Trophoblast cell (in vitro differentiated cells and primary cell): ENCODE results near the gene MAZ.

ENCODE experiments used
- DNase-seq, 2 donors: peaks; one replicate each; pipeline ENCODE4 v3.0.0-alpha.2; 2016
- H2AFZ ChIP-seq: 2 replicates; pipeline ENCODE4 v1.6.1; 2013; ENCODE audit warnings: low read length, moderate library complexity, mild to moderate bottlenecking; ENCODE audit not compliant: insufficient read depth, poor library complexity
- H2AK5ac ChIP-seq: 2 replicates; pipeline ENCODE4 v1.6.1; 2013; ENCODE audit warnings: mild to moderate bottlenecking, low read length
- H2BK120ac ChIP-seq: 2 replicates; pipeline ENCODE4 v1.6.1; 2013; ENCODE audit warnings: low read length, mild to moderate bottlenecking, moderate library complexity; ENCODE audit not compliant: insufficient read depth, poor library complexity
- H2BK12ac ChIP-seq: 2 replicates; pipeline ENCODE4 v1.6.1; 2013; ENCODE audit warnings: mild to moderate bottlenecking, low read length, moderate library complexity
- H2BK5ac ChIP-seq: 2 replicates; pipeline ENCODE4 v1.6.1; 2013; ENCODE audit warnings: low read length, low read depth, moderate library complexity, mild to moderate bottlenecking; ENCODE audit not compliant: poor library complexity
- H3K14ac ChIP-seq: 2 replicates; pipeline ENCODE4 v1.6.1; 2013; ENCODE audit warnings: mild to moderate bottlenecking, low read length
- H3K18ac ChIP-seq: 2 replicates; pipeline ENCODE4 v1.6.1; 2013; ENCODE audit warnings: mild to moderate bottlenecking, low read length
- H3K23ac ChIP-seq: 2 replicates; pipeline ENCODE4 v1.6.1; 2013; ENCODE audit warnings: low read length
- H3K27ac ChIP-seq: 2 replicates; pipeline ENCODE4 v1.5.1; 2013; ENCODE audit warnings: low read depth, mild to moderate bottlenecking, inconsistent platforms, low read length, moderate library complexity
- H3K27me3 ChIP-seq: 2 replicates; pipeline ENCODE4 v1.6.1; 2013; ENCODE audit warnings: inconsistent platforms, mild to moderate bottlenecking, low read length, moderate library complexity; ENCODE audit not compliant: insufficient read depth
- H3K36me3 ChIP-seq, 2 experiments: 1 replicate in 1 of 2; 2 replicates in 1 of 2; pipeline ENCODE4 v1.6.1; 2013; ENCODE audit warnings: low read length in 2 of 2, mild to moderate bottlenecking in 2 of 2, moderate library complexity in 1 of 2; ENCODE audit not compliant: insufficient read depth in 2 of 2, control insufficient read depth in 1 of 2
- H3K4ac ChIP-seq: 2 replicates; pipeline ENCODE4 v1.6.1; 2013; ENCODE audit warnings: low read depth, mild to moderate bottlenecking, low read length, moderate library complexity
- H3K4me1 ChIP-seq, 2 experiments: 1 replicate in 1 of 2; 2 replicates in 1 of 2; pipeline ENCODE4 v1.6.1; 2013; ENCODE audit warnings: low read length in 2 of 2, mild to moderate bottlenecking in 2 of 2, moderate library complexity in 1 of 2; ENCODE audit not compliant: insufficient read depth in 2 of 2, control insufficient read depth in 1 of 2
- H3K4me2 ChIP-seq: 2 replicates; pipeline ENCODE4 v1.6.1; 2013; ENCODE audit warnings: inconsistent platforms, mild to moderate bottlenecking, low read length, moderate library complexity
- H3K4me3 ChIP-seq: 2 replicates; pipeline ENCODE4 v1.5.1; 2013; ENCODE audit warnings: mild to moderate bottlenecking, low read depth, low read length, inconsistent platforms
- H3K79me1 ChIP-seq: one replicate; pipeline ENCODE4 v1.6.1; 2013; ENCODE audit warnings: low read length
- H3K79me2 ChIP-seq: 2 replicates; pipeline ENCODE4 v1.6.1; 2013; ENCODE audit warnings: low read length, mild to moderate bottlenecking; ENCODE audit not compliant: control insufficient read depth, insufficient read depth, poor library complexity
- H3K9ac ChIP-seq: 2 replicates; pipeline ENCODE4 v1.6.1; 2013; ENCODE audit warnings: mild to moderate bottlenecking, low read length
- H3K9me3 ChIP-seq: 2 replicates; pipeline ENCODE4 v1.6.1; 2013; ENCODE audit warnings: low read depth, mild to moderate bottlenecking, control low read depth, inconsistent platforms, low read length; ENCODE audit not compliant: insufficient read depth
- H4K12ac ChIP-seq: 2 replicates; pipeline ENCODE4 v1.6.1; 2013; ENCODE audit warnings: low read depth, mild to moderate bottlenecking, low read length, moderate library complexity
- H4K8ac ChIP-seq: 2 replicates; pipeline ENCODE4 v1.6.1; 2013; ENCODE audit warnings: low read depth, mild to moderate bottlenecking, low read length, moderate library complexity
- H4K91ac ChIP-seq: one replicate; pipeline ENCODE4 v1.6.1; 2013; ENCODE audit warnings: low read depth, mild to moderate bottlenecking, low read length, moderate library complexity
- WGBS: extraction: QIAGEN DNeasy Blood & Tissue Kit; methylation state at CpG from one replicate; pipeline ENCODE4 v1.1.7; 2013; ENCODE audit warnings: missing lambda C conversion rate; ENCODE audit not compliant: insufficient read length, insufficient coverage; ENCODE audit errors: extremely low coverage; 5-methylcytosine and 5-hydroxymethylcytosine counted together

Gene MAZ

DNA sequence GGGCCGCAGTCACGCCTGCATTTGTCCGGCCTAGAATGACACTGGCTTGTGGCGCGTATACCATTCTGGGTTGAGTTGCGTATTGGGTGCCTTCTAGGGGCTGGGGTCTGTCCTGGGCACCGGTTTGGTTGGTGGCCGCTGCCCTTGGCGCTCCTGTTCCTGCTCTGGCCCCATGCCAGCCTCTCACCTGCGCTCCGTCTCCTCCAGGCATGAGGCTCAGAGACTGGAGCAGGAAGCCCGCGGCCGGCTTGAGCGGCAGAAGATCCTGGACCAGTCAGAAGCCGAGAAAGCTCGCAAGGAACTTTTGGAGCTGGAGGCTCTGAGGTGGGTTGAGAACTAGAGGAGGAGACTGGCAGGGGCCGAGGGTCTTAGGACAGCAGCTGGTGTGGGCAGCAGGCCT is 39.3 kb downstream of the MAZ start:
- Histone ChIP-seq H2BK5ac (no peak overlapping the region), H3K23ac (no peak overlapping the region), H3K27ac (no peak overlapping the region), H3K9ac (no peak overlapping the region), H3K27me3 (no peaks in the 10 kb centered on the region), H4K8ac (no peak overlapping the region), H3K79me2 (no peaks in the 10 kb centered on the region), H2AFZ (no peak overlapping the region), H2BK120ac (no peak overlapping the region), H3K14ac (no peak overlapping the region), H2AK5ac (no peak overlapping the region), H3K18ac (no peak overlapping the region), H4K91ac (no peak overlapping the region), H3K79me1 (no peaks in the 10 kb centered on the region), H2BK12ac (no peak overlapping the region), H3K4me1 (peaks cover 6 to 7% of the 10 kb centered on the region in 2 experiments), H4K12ac (no peak overlapping the region), H3K36me3 (peaks cover 2% of the 10 kb centered on the region in 2 experiments), H3K9me3 (peaks cover 1% of the 10 kb centered on the region), H3K4ac (no peak overlapping the region), H3K4me3 (no peak overlapping the region), H3K4me2 (no peak overlapping the region)
- no peak for DNase-seq
- no CpG with 5 or more reads among the region's 18 CpGs for WGBS

DNA sequence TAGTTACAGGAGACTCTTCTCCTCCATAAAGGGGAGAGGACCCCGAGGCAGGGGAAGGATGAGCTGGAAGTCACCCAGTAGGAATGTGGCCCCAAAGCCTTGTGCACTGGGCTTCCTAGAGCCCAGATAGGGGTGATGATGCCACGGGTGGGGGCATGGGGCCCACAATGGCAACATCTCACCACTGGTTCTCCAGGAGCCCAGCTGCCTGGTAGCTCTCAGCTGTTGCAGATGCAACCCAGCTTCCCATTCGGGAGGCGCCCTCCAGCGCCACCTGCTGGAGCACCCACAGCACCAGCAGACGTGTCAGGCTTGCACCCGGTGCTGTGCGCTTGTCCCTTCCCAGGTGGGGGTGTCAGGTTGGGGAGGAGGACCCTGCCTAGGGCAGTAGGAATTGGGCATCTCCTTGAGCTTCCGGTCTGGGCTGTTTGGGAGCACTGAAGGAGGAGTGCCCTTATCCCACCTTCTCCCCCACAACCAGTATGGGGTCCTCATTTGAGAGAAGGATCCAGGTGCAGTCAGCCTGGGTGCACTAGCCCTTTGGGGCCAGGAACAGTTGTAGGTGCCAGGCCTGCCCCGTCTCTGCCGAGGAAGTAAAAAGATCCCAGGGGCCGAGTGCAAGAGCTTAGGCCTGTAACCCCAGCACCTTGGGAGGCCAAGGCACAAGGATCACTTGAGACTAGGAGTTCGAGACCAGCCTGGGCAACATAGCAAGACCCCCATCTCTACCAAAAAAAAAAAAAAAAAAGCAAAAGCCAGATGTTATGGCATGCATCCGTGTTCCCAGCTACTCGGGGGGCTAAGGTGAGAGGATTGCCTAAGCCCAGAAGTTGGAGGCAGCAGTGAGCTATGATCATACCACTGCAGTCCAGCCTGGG is 42.3 kb downstream of the MAZ start:
- H3K9me3 ChIP-seq: peaks cover 1% of the 10 kb centered on the region
- H3K4me1 ChIP-seq: peaks cover 6 to 7% of the 10 kb centered on the region in 2 experiments
- no peak overlapping the region for H3K9ac ChIP-seq
- H3K4me3 ChIP-seq: no peak overlapping the region
- H4K91ac ChIP-seq: no peak overlapping the region
- H3K27me3 ChIP-seq: no peaks in the 10 kb centered on the region
- H3K27ac ChIP-seq: no peak overlapping the region
- no peak overlapping the region for H2BK12ac ChIP-seq
- H3K18ac ChIP-seq: no peak overlapping the region
- H3K14ac ChIP-seq: no peak overlapping the region
- H2BK5ac ChIP-seq: no peak overlapping the region
- H4K8ac ChIP-seq: no peak overlapping the region
- peak; percentile 66 to 83 for DNase-seq
- no peak overlapping the region for H3K4me2 ChIP-seq
- no peak overlapping the region for H3K4ac ChIP-seq
- H3K36me3 ChIP-seq: peaks cover 0 to 2% of the 10 kb centered on the region in 2 experiments
- H4K12ac ChIP-seq: no peak overlapping the region
- H2BK120ac ChIP-seq: no peak overlapping the region
- no peak overlapping the region for H2AFZ ChIP-seq
- WGBS: no CpG with 5 or more reads among the region's 15 CpGs
- no peak overlapping the region for H3K23ac ChIP-seq
- H3K79me2 ChIP-seq: no peaks in the 10 kb centered on the region
- H3K79me1 ChIP-seq: no peaks in the 10 kb centered on the region
- no peak overlapping the region for H2AK5ac ChIP-seq

DNA sequence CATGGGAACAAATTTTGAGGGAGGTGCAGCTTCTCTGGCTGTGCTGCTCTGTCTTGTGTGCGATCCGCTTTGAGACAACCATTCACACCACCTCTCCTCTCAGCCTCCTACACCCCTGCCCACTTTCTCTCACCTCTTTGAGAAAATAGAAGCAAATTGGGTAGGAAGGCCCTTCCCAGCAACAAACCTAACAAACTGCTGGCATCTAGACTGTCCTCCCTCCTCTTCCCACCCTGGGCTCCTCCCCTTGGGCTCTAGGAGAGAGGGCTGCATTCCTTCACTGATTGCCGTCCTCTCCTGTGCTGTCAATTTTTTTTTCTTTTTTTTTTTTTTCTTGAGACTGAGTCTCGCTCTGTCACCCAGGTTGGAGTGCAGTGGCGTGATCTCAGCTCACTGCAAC is 43.2 kb downstream of the MAZ start:
- Histone ChIP-seq H3K4me2 (peak overlapping the region; percentile 30), H3K9ac (no peak overlapping the region), H3K23ac (no peak overlapping the region), H3K18ac (no peak overlapping the region), H3K36me3 (peaks cover 0 to 2% of the 10 kb centered on the region in 2 experiments), H2BK120ac (peak overlapping the region; percentile 18), H4K91ac (no peak overlapping the region), H3K9me3 (peaks cover 1% of the 10 kb centered on the region), H2BK5ac (peak overlapping the region; percentile 31), H4K8ac (peak overlapping the region; percentile 55), H3K79me2 (no peaks in the 10 kb centered on the region), H3K4me3 (no peak overlapping the region), H3K14ac (no peak overlapping the region), H3K4ac (no peak overlapping the region), H3K79me1 (no peaks in the 10 kb centered on the region), H3K4me1 (peaks cover 6 to 7% of the 10 kb centered on the region in 2 experiments), H4K12ac (no peak overlapping the region), H3K27ac (no peak overlapping the region), H2BK12ac (peak overlapping the region; percentile 23), H2AK5ac (no peak overlapping the region), H3K27me3 (no peaks in the 10 kb centered on the region), H2AFZ (peak overlapping the region; percentile 63)
- peak; percentile 22 to 39 for DNase-seq
- WGBS: no CpG with 5 or more reads among the region's 5 CpGs

DNA sequence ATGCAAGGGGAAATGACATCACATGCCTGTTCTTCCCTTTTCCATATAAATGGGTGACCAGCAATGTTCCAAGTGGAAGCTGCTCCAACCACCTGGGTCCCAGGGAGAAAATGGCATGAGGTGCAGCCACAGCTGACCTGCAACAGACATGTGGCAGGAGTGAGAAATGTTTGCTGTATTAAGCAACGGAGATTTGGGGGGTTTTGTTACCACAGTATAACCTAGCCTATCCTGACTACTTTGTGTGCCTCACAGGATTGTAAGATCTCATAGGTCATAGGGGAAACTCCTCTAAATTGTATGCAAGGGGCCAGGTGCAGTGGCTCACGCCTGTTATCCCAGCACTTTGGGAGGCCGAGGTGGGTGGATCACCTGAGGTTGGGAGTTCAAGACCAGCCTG is 44.7 kb downstream of the MAZ start:
- WGBS: no CpG with 5 or more reads among the region's 3 CpGs
- no peak overlapping the region for H3K4me3 ChIP-seq
- H3K4me1 ChIP-seq: peaks cover 4% of the 10 kb centered on the region in 2 experiments
- no peak overlapping the region for H2BK120ac ChIP-seq
- no peak overlapping the region for H2AK5ac ChIP-seq
- H3K9ac ChIP-seq: no peak overlapping the region
- no peaks in the 10 kb centered on the region for H3K79me1 ChIP-seq
- H3K36me3 ChIP-seq: peaks cover 0 to 2% of the 10 kb centered on the region in 2 experiments
- no peak overlapping the region for H2BK12ac ChIP-seq
- H3K79me2 ChIP-seq: no peaks in the 10 kb centered on the region
- no peak overlapping the region for H3K18ac ChIP-seq
- no peak overlapping the region for H3K4ac ChIP-seq
- no peak for DNase-seq
- H4K91ac ChIP-seq: no peak overlapping the region
- H3K9me3 ChIP-seq: peaks cover 1% of the 10 kb centered on the region
- H2BK5ac ChIP-seq: no peak overlapping the region
- H3K23ac ChIP-seq: no peak overlapping the region
- H3K14ac ChIP-seq: no peak overlapping the region
- H4K8ac ChIP-seq: no peak overlapping the region
- H3K4me2 ChIP-seq: no peak overlapping the region
- H3K27me3 ChIP-seq: no peaks in the 10 kb centered on the region
- no peak overlapping the region for H3K27ac ChIP-seq
- H4K12ac ChIP-seq: no peak overlapping the region
- no peak overlapping the region for H2AFZ ChIP-seq
